OCI-LY3 (cell line): ENCODE measurements around the gene TFR2.

Source experiments
- EZH2phosphoT487 ChIP-seq: fragments of 200-600 bp; shearing (Covaris generic); IDR thresholded peaks from 2 replicates; pipeline ENCODE4 v1.6.1; 2018; ENCODE audit warnings: antibody characterized with exemption, mixed run types, low read depth
- TF ChIP-seq, protein P1 (sequence below): fragments of 200-600, 300-600 bp; sonication (generic); IDR thresholded peaks from 2 replicates; pipeline ENCODE4 v1.5.1; 2014; ENCODE audit warnings: antibody characterized with exemption, low read length, low read depth

DNA sequence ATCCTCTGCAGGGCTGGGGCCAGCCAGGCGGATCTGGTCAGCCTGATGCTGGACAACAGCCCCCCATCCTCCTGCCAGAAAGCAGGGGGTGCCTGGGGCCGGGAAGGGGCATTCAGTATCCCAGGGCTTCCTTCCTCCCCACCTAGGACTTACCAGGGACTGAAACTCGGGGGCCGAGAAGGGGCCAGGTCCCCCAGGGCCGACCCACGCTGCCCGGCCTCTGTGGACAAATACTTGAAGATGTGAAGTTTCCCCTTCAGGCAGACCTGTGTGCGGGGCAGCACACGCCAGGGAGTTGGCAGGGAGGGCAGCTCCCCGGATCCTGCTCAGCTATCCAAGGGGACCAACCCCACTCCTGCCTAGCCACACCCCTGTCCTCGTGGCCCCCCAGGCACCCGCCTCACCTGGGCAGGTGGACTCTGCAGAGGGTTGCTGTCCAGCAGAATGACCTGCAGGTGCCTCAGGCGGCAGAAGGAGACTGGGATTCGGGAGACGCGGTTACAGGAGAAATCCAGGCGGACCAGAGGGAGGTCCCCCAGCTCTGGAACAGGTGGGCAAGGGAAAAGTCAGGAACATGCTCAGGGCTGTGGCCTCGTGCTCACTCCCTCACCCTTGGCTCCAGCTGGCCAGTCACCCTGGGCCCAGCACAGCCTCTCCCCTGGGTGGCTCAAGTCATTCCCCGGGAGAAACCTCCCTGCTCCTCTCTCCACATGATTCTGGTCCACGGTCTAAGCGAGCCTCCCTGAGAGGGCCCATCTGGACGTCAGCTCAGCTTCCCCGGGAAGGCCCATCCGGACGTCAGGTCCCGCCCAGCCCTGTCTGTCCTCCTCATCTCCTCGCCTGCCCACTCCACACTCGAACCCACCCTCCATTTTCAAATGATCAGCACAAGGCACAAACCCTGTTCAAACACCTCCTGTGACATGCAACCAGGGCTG lies 62.8 kb downstream of the TFR2 start:
- TF ChIP-seq, protein P1, sequence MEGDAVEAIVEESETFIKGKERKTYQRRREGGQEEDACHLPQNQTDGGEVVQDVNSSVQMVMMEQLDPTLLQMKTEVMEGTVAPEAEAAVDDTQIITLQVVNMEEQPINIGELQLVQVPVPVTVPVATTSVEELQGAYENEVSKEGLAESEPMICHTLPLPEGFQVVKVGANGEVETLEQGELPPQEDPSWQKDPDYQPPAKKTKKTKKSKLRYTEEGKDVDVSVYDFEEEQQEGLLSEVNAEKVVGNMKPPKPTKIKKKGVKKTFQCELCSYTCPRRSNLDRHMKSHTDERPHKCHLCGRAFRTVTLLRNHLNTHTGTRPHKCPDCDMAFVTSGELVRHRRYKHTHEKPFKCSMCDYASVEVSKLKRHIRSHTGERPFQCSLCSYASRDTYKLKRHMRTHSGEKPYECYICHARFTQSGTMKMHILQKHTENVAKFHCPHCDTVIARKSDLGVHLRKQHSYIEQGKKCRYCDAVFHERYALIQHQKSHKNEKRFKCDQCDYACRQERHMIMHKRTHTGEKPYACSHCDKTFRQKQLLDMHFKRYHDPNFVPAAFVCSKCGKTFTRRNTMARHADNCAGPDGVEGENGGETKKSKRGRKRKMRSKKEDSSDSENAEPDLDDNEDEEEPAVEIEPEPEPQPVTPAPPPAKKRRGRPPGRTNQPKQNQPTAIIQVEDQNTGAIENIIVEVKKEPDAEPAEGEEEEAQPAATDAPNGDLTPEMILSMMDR = no peak
- TF ChIP-seq EZH2phosphoT487 = no peak
